IMR-90 (cell line): ENCODE results near the gene B4GALNT2. TPM values are rescaled to one million over a fixed set of nuclear protein-coding genes. Genes with fewer than 3 reads are reported as not detected.

Experiments used
- ATAC-seq: fragments of 200-7000 bp; cut with Tn5 transposase; 2 replicates; pipeline ENCODE4 v1.9.1; 2020; ENCODE audit warnings: low read depth, mild to moderate bottlenecking, moderate library complexity
- BruUV-seq: library from RNA; stranded (reverse); fragments of 400-500 nt; replicated peaks from 2 replicates; lab custom pipeline; 2021; lab: Mats Ljungman, UMichigan
- CTCF ChIA-PET: fragments of 300-600 bp; formaldehyde crosslinking; extraction: SDS; loops from one replicate; lab custom pipeline; 2021; ENCODE audit warnings: antibody characterized with exemption; lab: Yijun Ruan, JAX
- POLR2A ChIA-PET: fragments of 300-600 bp; sonication (Branson Sonifier 250); formaldehyde crosslinking; loops from one replicate; lab custom pipeline; 2022; ENCODE audit warnings: antibody characterized with exemption; ENCODE audit not compliant: unreplicated experiment; lab: Charles Lee
- DNase-seq: peaks from one replicate; pipeline ENCODE4 v3.0.0; 2013
- H2AFZ ChIP-seq: replicated peaks from 2 replicates; pipeline ENCODE3; 2013; ENCODE audit warnings: low read length, mild to moderate bottlenecking; ENCODE audit not compliant: poor library complexity
- H2AK5ac ChIP-seq: 2 replicates; pipeline ENCODE4 v1.6.1; 2013; ENCODE audit warnings: low read depth, low read length, inconsistent platforms
- H2AK9ac ChIP-seq: replicated peaks from 2 replicates; pipeline ENCODE3; 2013; ENCODE audit warnings: mild to moderate bottlenecking, low read depth, low read length, moderate library complexity; ENCODE audit not compliant: poor library complexity
- H2BK120ac ChIP-seq: 2 replicates; pipeline ENCODE4 v1.6.1; 2013; ENCODE audit warnings: low read depth, low read length, inconsistent platforms
- H2BK15ac ChIP-seq: 3 replicates; pipeline ENCODE4 v1.6.1; 2013; ENCODE audit warnings: low read depth, low read length, inconsistent platforms
- H2BK20ac ChIP-seq: 2 replicates; pipeline ENCODE4 v1.6.1; 2013; ENCODE audit warnings: low read depth, mild to moderate bottlenecking, inconsistent platforms, low read length, moderate library complexity
- H2BK5ac ChIP-seq: 2 replicates; pipeline ENCODE4 v1.6.1; 2013; ENCODE audit warnings: mild to moderate bottlenecking, low read depth, low read length, inconsistent platforms; ENCODE audit not compliant: poor library complexity, severe bottlenecking
- H3K14ac ChIP-seq: replicated peaks from 2 replicates; pipeline ENCODE4 v1.6.1; 2013; ENCODE audit warnings: low read depth, low read length, inconsistent platforms
- H3K18ac ChIP-seq: 2 replicates; pipeline ENCODE4 v1.6.1; 2013; ENCODE audit warnings: low read depth, low read length, control low read depth
- H3K23ac ChIP-seq: 2 replicates; pipeline ENCODE4 v1.6.1; 2013; ENCODE audit warnings: low read depth, low read length, inconsistent platforms
- H3K27ac ChIP-seq: 2 replicates; pipeline ENCODE4 v1.5.1; 2013; ENCODE audit warnings: mild to moderate bottlenecking, control low read depth, low read length; ENCODE audit not compliant: insufficient read depth
- H3K27me3 ChIP-seq: 2 replicates; pipeline ENCODE4 v1.6.1; 2013; ENCODE audit warnings: low read length; ENCODE audit not compliant: control insufficient read depth, insufficient read depth
- H3K36me3 ChIP-seq: 2 replicates; pipeline ENCODE4 v1.6.1; 2013; ENCODE audit warnings: low read length, mixed read lengths; ENCODE audit not compliant: control insufficient read depth, insufficient read depth
- H3K4ac ChIP-seq: 2 replicates; pipeline ENCODE4 v1.6.1; 2013; ENCODE audit warnings: low read depth, low read length, inconsistent platforms
- H3K4me1 ChIP-seq: 2 replicates; pipeline ENCODE4 v1.6.1; 2013; ENCODE audit warnings: low read length, mixed read lengths; ENCODE audit not compliant: control insufficient read depth, insufficient read depth
- H3K4me2 ChIP-seq: 2 replicates; pipeline ENCODE4 v1.6.1; 2013; ENCODE audit warnings: low read depth, mild to moderate bottlenecking, control low read depth, low read length, moderate library complexity
- H3K4me3 ChIP-seq: 2 replicates; pipeline ENCODE4 v1.5.1; 2013; ENCODE audit warnings: low read depth, mild to moderate bottlenecking, control low read depth, low read length, moderate library complexity; ENCODE audit not compliant: insufficient read depth
- H3K56ac ChIP-seq: 2 replicates; pipeline ENCODE4 v1.6.1; 2013; ENCODE audit warnings: low read length, inconsistent platforms; ENCODE audit not compliant: insufficient read depth; ENCODE audit errors: extremely low read depth
- H3K79me1 ChIP-seq, 2 experiments: 2 replicates each; pipeline ENCODE4 v1.6.1; 2013; ENCODE audit warnings: low read length in 2 of 2, inconsistent platforms in 1 of 2, low read depth in 1 of 2
- H3K9ac ChIP-seq: 2 replicates; pipeline ENCODE4 v1.6.1; 2013; ENCODE audit warnings: low read depth, low read length, control low read depth
- H3K9me1 ChIP-seq: 2 replicates; pipeline ENCODE4 v1.6.1; 2013; ENCODE audit warnings: low read length, inconsistent platforms; ENCODE audit not compliant: insufficient read depth
- H3K9me3 ChIP-seq: 2 replicates; pipeline ENCODE4 v1.6.1; 2013; ENCODE audit warnings: low read length; ENCODE audit not compliant: control insufficient read depth, insufficient read depth
- H4K20me1 ChIP-seq: 2 replicates; pipeline ENCODE4 v1.6.1; 2013; ENCODE audit warnings: low read length, inconsistent platforms; ENCODE audit not compliant: insufficient read depth
- H4K5ac ChIP-seq: 2 replicates; pipeline ENCODE4 v1.6.1; 2013; ENCODE audit warnings: mild to moderate bottlenecking, low read depth, low read length, control low read depth
- H4K8ac ChIP-seq, 2 experiments: 2 replicates each; pipeline ENCODE4 v1.6.1; 2013; ENCODE audit warnings: low read depth in 2 of 2, low read length in 2 of 2, control low read depth in 1 of 2, inconsistent platforms in 1 of 2
- H4K91ac ChIP-seq: 2 replicates; pipeline ENCODE4 v1.6.1; 2013; ENCODE audit warnings: low read depth, low read length, inconsistent platforms; ENCODE audit not compliant: insufficient read depth
- BHLHE40 ChIP-seq: fragments of 150-350 bp; IDR thresholded peaks from 2 replicates; pipeline ENCODE4 v1.6.1; 2016; ENCODE audit warnings: mild to moderate bottlenecking, low read depth, low read length
- NFE2L2 ChIP-seq: fragments of 150-350 bp; IDR thresholded peaks from 2 replicates; pipeline ENCODE4 v1.6.1; 2016; ENCODE audit warnings: low read depth, mild to moderate bottlenecking, low read length
- RCOR1 ChIP-seq: IDR thresholded peaks from 2 replicates; pipeline ENCODE4 v1.6.1; 2012; ENCODE audit warnings: mild to moderate bottlenecking, low read length, improper control_type of control experiment; ENCODE audit not compliant: insufficient replicate concordance
- SMC3 ChIP-seq: fragments of 150-350 bp; IDR thresholded peaks from 2 replicates; pipeline ENCODE4 v1.6.1; 2016; ENCODE audit warnings: low read depth, mild to moderate bottlenecking, antibody characterized with exemption, low read length, moderate library complexity
- USF2 ChIP-seq: fragments of 150-350 bp; IDR thresholded peaks from 2 replicates; pipeline ENCODE4 v1.6.1; 2017; ENCODE audit warnings: mild to moderate bottlenecking, antibody characterized with exemption, low read length, low read depth
- WGBS, 2 experiments: methylation state at CpG; one replicate each; pipeline versions ENCODE4 v1.1.5 to v1.1.7; 2013; ENCODE audit warnings: missing lambda C conversion rate in 2 of 2; ENCODE audit not compliant: insufficient read length in 1 of 2; ENCODE audit errors: extremely low coverage in 2 of 2; 5-methylcytosine and 5-hydroxymethylcytosine counted together
- dilution Hi-C: fragments of 300-500 bp; cut with HindIII; formaldehyde crosslinking; loops from one replicate; pipeline ENCODE4 v1.14.3; 2018; ENCODE audit warnings: low sequenced_read_pairs; ENCODE audit not compliant: unreplicated experiment
- in situ Hi-C: fragments of 300-500 bp; cut with MboI; formaldehyde crosslinking; loops from 3 replicates; pipeline ENCODE4 v1.14.3; 2019; ENCODE audit warnings: low sequenced_read_pairs, inconsistent platforms, mixed read lengths
- intact Hi-C: fragments of 100-400 bp; cut with micrococcal nuclease; formaldehyde crosslinking; loops from 2 replicates; pipeline ENCODE4 v1.10.0; 2022
- polyA plus RNA-seq, 3 experiments: library from polyadenylated mRNA; depleted of rRNA; stranded (reverse); fragments of >200 nt; gene quantifications; 2 replicates each; pipeline ENCODE4 v1.2.3, GENCODE V29; 2012; ENCODE audit warnings: low replicate concordance in 1 of 3
- total RNA-seq: library from RNA; depleted of rRNA; stranded (reverse); fragments of >200 nt; gene quantifications from 2 replicates; pipeline ENCODE4 v1.2.3, GENCODE V29; 2012

The B4GALNT2 gene
- total and polyA plus RNA-seq, 2 of the 4 experiments (the other 2 are of a cell fraction), result not detected

- Histone ChIP-seq H3K23ac (no peak overlapping the region), H2AFZ (no peak overlapping the region), H3K18ac (no peak overlapping the region), H2AK9ac (no peak overlapping the region), H3K4me2 (no peak overlapping the region), H2BK5ac (no peak overlapping the region), H4K20me1 (no peaks in the 10 kb centered on the region), H3K36me3 (no peaks in the 10 kb centered on the region), H3K27ac (no peak overlapping the region), H3K27me3 (peaks cover 21% of the 10 kb centered on the region), H3K9me1 (peaks cover 5% of the 10 kb centered on the region; the same call in 1 of the 2 replicates), H3K4me3 (no peak overlapping the region), H4K8ac (no peak overlapping the region), H3K4me1 (peaks cover 4% of the 10 kb centered on the region; the same call in 1 of the 2 replicates), H2BK20ac (no peak overlapping the region), H2AK5ac (no peak overlapping the region), H2BK15ac (no peak overlapping the region), H4K5ac (no peak overlapping the region), H3K4ac (no peak overlapping the region), H3K9me3 (no peaks in the 10 kb centered on the region; the same call in 1 of the 2 replicates), H4K91ac (no peak overlapping the region), H2BK120ac (no peak overlapping the region), H3K14ac (no peak overlapping the region), H3K79me1 (no peaks in the 10 kb centered on the region), H3K9ac (no peak overlapping the region), H3K56ac (no peak overlapping the region)
- CTCF ChIA-PET, result no interaction called here
- intact Hi-C loops (no loop called here), dilution Hi-C loops (no loop called here), in situ Hi-C loops (no loop called here)
- POLR2A ChIA-PET, result no interaction called here
- DNase-seq (no peak), ATAC-seq (no peak)
- no TSS peak for BruUV-seq
- 82% methylated on average over 2 of the region's 5 CpGs; no CpG with 5 or more reads in 1 of the 2 experiments for WGBS, 2 experiments
- TF ChIP-seq NFE2L2 (no peak), RCOR1 (no peak), USF2 (no peak), SMC3 (no peak), BHLHE40 (no peak)
Observed at GRCh38 chr17:49085565-49086315, 46.8 kb upstream of the B4GALNT2 start.
